Activated CD4-positive, alpha-beta T cell treated with anti-CD3 and anti-CD28 coated beads, Interleukin-2, amount 50 U/mL, for 16 hours (primary cell): ENCODE results near the gene MAMDC4.
"Not testable (repeated sequence)": the region's sequence is repeated elsewhere in the genome, so short reads cannot be mapped to it uniquely, and the experiment has no call there.

Experiments used
- DNase-seq: peaks from one replicate; pipeline ENCODE4 v3.0.0-alpha.2; 2020

Gene MAMDC4

DNA sequence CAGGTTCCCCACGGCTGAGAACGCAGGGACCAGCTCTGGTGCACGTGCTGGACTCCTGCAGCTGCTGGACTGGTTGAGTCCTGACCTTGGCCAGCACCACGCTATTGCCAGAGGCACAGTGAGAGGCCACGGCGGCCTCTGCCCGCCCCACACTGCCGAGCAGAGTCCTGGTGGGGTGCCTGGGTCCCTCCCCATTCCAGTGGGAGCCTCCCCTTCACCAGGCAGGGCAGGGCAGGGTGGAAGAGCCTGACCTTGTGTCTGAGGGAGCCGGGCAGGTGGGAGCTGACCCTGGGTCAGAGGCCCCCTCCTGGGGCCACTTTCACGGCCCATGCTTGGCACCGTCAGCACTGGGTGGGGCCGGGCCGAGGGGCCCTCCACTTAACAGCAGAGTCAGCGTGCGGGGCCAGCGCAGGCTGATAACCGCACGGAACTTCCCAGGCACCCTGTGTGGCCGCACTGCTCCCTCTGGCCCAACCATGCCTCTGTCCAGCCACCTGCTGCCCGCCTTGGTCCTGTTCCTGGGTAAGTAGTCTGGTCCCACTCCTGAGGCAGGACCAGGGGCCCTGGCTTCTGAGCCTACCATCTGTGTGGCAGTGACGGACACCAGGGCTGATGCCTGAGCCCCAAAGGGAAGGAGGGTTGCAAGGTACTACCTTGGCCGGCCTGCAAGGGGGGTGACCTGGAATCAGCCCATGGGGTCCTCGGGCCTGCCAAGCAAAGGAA, at the start of gene MAMDC4:
Gene MAMDC4, plus strand, starts transcription at position 406 of the 723 bp plus-strand sequence. Its CDS starts 71 bp downstream, at position 477.
- DNase-seq, result no peak

DNA sequence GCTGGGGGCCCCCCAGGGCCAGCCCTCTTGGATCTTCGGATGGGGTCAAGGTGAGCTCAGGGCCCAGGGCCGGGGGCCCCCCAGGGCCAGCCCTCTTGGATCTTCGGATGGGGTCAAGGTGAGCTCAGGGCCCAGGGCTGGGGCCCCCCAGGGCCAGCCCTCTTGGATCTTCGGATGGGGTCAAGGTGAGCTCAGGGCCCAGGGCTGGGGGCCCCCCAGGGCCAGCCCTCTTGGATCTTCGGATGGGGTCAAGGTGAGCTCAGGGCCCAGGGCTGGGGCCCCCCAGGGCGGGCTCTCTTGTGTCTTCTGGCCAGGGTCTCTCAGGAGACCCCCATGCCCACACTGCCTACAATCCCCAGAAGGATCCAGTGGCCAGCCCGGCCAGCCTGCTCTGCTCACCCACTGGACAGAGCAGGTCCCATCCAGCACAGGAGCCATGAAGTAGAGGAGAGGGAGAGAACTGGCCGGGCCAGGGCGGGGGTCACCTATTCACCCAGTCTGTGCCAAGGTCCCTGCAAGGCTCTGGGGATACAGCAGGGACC, 49.1 kb upstream of the MAMDC4 start:
- not testable (repeated sequence) for DNase-seq

GRCh38 chr9:136803551-136804508, 48.3 kb upstream of the MAMDC4 start:
- DNase-seq, result no peak

DNA sequence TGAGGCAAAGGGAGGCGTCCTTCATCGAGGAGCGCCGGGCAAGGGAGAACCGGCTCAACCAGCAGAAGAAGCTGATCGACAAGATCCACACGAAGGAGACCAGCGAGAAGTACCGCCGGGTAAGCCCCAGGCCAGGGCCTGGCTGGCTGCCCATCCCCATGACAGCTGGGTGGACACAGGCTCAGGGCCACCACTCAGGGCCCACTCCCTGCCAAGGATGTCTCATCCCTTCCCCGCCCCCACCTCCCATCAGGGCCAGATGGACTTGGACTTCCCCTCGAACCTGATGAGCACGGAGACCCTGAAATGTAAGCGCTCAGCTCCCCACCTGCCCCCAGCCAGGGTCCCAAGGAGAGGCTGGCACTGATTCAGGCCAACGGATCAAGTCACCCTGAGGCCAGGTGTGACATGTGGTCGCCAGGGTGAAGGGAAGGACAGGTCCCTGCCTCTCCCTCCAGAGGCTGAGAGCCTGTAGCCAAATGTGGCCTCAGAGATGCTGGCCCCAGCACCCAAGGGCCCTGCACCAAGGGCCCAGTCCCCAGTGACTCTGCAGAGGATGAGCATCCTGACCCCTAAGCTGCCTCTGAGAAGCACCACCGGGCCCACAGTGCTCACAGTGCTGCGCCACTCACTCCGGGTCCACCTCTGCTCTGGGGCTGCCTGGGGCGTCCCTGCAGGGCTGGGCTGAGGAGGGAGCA, 47.5 kb upstream of the MAMDC4 start:
- DNase-seq, result no peak

- DNase-seq, result no peak
Observed at GRCh38 chr9:136805207-136805740, 46.9 kb upstream of the MAMDC4 start.

DNA sequence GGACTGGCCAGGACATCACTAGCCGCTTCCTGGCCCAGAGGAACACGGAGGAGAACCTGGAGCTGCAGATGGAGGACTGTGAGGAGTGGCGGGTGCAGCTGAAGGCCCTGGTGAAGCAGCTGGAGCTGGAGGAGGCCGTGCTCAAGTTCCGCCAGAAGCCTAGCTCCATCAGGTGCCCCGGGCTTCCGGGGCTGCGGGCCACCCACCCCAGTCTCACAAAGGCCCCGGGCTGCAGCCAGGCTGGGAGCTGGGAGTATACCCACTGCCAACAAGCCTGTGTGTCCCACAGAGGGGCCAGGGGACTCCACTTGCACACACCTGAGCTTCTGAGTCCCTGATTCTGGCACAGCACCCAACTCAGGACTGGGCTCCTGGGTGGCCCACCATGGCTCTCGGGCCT, 46.1 kb upstream of the MAMDC4 start:
- DNase-seq, result no peak

DNA sequence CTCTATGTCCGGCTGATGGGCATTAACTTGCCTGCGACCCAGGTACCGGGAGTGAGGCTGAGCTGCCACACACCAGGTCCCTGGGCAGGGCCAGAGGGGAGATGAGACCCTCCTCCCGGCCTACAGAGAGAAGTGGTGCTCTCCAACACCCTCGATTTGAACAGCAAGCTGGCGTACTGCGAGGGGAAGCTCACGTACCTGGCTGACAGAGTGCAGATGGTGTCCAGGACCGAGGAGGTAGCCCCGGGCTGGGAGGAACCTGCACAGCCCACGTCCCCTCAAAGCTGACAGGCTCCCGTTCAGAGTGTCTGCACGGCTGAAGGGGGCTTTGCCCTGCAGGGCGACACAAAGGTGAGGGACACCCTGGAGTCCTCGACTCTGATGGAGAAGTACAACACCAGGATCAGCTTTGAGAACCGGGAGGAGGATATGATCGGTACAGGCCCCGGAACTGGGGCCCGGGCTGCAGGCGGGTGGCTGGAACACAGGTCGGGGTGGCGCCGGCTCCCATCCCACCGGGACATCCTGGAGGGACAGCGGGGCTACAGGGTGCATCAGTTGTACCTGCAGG, 45.4 kb upstream of the MAMDC4 start:
- DNase-seq, result no peak

GRCh38 chr9:136807281-136808074, 44.7 kb upstream of the MAMDC4 start, which contains the start of gene RABL6:
Gene RABL6, plus strand, starts transcription at chr9:136807948. Its CDS starts 249 bp downstream, at chr9:136808197.
- peak; percentile 83 for DNase-seq

DNA sequence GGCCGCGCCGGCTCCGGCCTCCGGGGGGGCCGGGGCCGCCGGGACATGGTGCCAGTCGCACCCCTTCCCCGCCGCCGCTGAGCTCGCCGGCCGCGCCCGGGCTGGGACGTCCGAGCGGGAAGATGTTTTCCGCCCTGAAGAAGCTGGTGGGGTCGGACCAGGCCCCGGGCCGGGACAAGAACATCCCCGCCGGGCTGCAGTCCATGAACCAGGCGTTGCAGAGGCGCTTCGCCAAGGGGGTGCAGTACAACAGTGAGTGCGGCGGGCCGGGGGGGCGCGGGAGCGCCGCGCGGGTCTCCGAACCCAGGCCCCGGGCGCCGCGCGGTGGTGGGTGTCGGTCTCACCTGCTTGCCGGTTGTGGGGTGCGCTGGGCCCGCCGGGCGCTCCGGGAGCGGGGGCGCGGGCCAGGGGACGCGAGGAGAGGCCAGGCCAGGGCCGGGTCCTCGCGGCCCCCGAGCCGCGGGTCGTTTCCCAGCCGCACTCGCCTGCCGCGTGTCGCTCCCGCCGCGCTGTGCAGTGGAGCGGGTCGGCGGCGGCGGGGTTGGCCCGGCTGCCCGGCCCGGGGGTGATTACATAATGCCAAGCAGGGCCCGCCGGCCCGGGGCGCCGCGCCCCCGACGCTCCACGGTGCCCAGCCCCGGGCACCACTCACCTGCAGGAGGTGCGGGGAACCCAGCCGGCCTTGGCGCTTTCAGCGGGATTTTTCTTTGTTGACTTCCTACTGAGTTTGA, 43.9 kb upstream of the MAMDC4 start:
- DNase-seq, result no peak

GRCh38 chr9:136808806-136809158, 43.4 kb upstream of the MAMDC4 start:
- DNase-seq, result no peak

- DNase-seq, result no peak
Observed at GRCh38 chr9:136814725-136815421, 37.3 kb upstream of the MAMDC4 start.

DNA sequence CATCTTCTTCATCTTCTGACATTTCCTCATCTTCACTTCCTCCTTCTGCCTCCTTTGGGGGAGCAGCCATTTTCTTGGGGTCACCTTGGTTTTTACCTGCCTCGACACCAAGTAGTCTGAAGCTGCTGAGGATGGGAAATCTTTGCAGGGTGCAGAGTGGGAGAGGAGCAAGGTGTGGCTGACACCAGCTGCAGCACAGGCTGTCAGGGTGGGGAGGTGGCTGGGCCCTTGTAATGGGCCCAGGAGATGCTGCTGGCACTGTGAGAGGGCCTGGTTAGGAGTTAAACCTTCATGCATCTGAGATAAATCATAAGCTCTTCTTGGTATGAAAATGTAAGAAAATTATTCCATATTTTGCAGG, 36.7 kb upstream of the MAMDC4 start:
- DNase-seq, result no peak

DNA sequence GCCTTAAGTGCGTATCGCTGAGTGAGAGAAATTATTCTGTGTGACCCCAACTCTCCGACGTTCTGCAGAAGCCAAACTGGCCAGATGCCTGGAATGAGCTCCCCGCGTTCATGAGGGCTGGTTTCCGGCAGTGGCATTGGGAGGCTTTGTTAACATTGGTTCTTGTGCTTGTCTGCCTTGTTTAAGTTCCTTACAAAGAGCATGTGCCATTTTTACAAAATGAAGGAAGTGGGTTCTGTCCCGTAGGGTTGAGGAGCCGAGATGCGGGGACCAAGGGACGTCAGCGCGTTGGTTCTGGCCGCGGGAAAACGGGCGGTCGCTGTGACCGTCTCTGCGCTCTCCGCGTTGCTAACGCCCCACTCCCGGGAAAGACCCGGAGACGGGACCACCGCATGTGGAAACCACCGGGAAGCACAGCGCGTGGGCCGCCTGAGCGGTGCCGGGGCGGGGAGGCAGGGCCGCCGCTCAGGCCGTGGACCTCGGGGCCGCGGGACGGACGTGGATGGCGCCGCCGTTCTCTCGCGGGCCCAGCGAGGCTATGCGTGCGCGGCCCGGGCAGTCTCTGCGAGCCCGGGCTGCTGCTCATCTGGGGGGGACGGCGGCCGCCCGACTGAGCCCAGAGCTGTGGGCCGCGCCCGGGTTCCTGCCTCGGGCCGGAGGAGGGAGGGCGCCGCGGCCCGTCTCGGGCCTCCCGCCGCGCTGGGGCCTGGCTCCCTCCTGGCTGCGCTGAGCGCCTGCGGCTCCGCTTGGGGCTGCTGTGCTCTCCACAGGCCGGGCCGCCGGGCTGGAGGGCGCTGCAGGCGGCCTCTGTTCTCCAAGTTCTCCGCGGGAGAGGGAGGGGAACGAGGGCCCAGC, 30.9 kb upstream of the MAMDC4 start:
- DNase-seq, result no peak

DNA sequence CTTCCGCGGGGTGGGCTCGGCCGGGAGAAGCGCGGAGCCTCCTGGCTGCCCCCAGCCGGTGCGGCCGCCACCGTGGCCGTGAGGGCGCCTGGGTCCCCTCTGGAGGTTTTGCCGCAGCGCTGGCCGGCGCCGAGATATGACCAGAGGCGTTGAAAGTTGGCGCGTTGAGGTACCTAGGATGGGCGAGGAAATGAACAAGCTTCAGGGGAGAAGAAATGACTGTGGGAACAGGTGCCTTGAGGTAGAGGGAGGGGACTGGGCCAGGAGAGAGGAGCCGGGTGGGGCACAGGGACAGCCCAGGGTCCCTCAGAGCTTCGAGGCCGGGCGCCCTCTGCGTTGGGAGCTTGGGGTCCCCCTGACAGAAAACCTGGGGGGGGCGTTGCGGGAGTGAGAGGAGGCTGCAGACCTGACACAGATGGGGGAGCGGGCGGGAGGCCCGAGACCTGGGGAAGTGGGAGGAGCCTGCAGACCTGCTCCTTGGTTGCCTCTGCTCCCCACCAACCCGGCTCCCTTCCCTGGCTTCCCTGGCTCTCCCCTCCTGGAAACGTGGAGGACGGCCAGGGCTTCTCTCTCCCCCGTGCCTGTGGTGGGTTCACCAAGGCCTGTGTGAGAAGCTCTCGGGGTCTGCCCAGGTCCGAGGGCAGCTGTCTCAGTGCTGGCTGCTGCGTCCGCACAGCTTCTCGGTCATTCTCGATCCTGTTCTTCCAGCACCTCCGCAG, 30.2 kb upstream of the MAMDC4 start:
- no peak for DNase-seq

- no peak for DNase-seq
Observed at GRCh38 chr9:136823136-136824046, 28.8 kb upstream of the MAMDC4 start.

- no peak for DNase-seq
Observed at GRCh38 chr9:136824496-136825225, 27.5 kb upstream of the MAMDC4 start.
